ENCODE data around the gene MNT. TPM values are rescaled to one million over a fixed set of nuclear protein-coding genes. Genes with fewer than 3 reads are reported as not detected.
A peak's percentile ranks its signal among the peaks of the same experiment; 100 is the strongest.

Gene MNT
- total and polyA plus RNA-seq, 9 of the 15 experiments (the other 6 are each of a cell fraction or from before 2014, with no cell fraction given), result 0.18 to 23.8 (median 5.3) TPM

GRCh38 chr17:2337544-2338314, 63.1 kb downstream of the MNT start (continued):
- TF ChIP-seq MLX (CRISPR knock-in tag; conservative IDR thresholded peaks at IDR 0.05) (no peak), TEAD1 (CRISPR knock-in tag; IDR thresholded peaks at IDR 0.05) (0 out of 4 replicates have a peak, but pooled peaks of 1 of the 2 experiments have one; percentile 15), E2F6 (IDR thresholded peaks at IDR 0.05; ENCODE audit: borderline replicate concordance in 1 of 2, extremely low read depth in 1 of 2, insufficient read depth in 1 of 2, insufficient read length in 1 of 2, low read depth in 1 of 2, low read length in 1 of 2, poor library complexity in 1 of 2, severe bottlenecking in 1 of 2) (peak; percentile 28 to 46), NFYB (IDR thresholded peaks at IDR 0.05; ENCODE audit: extremely low read depth, insufficient read length) (no peak), ZNF778 (CRISPR knock-in tag; IDR thresholded peaks at IDR 0.05) (no peak), ZNF780A (CRISPR knock-in tag; IDR thresholded peaks at IDR 0.05) (no peak), PHF8 (IDR thresholded peaks at IDR 0.05; ENCODE audit: borderline replicate concordance, low read length) (peak; percentile 45; the same call in 1 of the 2 replicates), TCF15 (CRISPR knock-in tag; IDR thresholded peaks at IDR 0.05) (no peak)

Data from K562 (cell line).